HPDE6-E6E7 (cell line): ENCODE measurements around the gene ME1.
A peak's percentile ranks its signal among the peaks of the same experiment; 100 is the strongest.
"Not testable (repeated sequence)": the region's sequence is repeated elsewhere in the genome, so short reads cannot be mapped to it uniquely, and the experiment has no call there.

Experiments used
- DNase-seq: peaks from one replicate; pipeline ENCODE4 v3.0.0; 2011; ENCODE audit warnings: missing footprints; ENCODE audit errors: extremely low spot score

The ME1 gene

GRCh38 chr6:83431545-83432155, 799 bp upstream of the ME1 start:
- DNase-seq, result no peak

- no peak for DNase-seq
Observed at GRCh38 chr6:83429857-83430610, 817 bp downstream of the ME1 start.

GRCh38 chr6:83429269-83429668, 1.6 kb downstream of the ME1 start:
- no peak for DNase-seq

DNA sequence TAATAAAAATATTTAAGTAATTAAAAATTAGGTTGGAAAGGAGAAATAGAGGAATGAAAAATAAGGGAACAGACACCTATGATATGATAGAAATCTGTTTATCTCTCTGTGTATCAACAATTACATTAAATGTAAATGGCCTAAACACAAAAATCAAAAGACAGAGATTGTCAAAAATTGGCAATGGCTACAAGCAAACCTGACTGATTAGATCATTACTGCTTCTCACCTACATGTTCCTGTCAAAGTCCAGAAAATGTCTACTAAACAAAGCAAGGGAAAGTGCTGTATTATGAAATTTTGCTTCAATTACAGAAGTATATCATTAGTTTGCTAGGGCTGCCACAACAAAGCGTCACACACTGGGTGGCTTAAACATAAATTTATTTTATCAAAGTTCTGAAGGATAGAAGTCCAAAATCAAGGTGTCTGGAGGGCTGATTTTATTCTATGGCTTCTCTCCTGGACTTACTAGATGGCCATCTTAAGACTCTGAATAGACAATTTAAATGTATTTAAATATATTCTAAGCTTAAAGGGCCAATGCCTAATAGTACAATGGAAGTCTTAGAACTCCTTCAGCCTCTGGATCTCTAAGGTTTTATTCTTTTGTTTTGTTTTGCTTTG, 6.3 kb downstream of the ME1 start:
- DNase-seq, result no peak

DNA sequence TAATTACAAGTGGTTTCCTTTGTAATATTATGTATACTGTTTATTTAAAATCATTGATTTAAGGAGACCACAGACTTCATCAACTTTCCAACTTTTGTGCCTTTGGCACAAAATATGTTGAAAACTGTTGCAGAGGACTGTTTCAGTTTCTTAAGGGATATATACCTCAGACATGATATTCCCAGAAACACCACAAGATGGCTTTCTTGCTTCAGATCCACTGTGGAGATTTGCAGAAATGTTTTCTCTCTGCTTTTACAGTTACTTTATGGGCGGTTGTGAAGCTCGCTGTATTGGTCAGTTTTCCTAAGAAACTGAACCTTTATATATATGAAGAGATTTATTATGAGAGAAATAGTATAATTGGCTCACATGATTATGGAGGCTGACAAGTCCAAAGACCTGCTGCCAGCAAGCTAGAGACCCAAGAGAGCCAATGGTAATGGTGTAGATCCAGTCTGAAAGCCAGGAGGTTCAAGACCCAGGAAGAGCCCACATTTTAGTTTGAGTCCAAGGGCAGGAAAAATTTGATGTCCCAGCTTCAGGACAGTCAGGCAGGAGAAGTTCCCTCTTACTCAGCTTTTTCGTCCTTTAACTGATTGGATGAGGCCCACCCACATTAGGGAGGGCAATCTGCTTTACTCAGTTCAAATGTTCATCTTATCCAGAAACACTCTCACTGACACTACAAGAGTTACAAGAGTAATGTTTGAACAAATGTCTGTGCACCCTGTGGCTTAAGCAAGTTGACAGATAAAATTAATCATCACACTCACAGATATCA, 12.8 kb downstream of the ME1 start:
- peak; percentile 45 for DNase-seq

DNA sequence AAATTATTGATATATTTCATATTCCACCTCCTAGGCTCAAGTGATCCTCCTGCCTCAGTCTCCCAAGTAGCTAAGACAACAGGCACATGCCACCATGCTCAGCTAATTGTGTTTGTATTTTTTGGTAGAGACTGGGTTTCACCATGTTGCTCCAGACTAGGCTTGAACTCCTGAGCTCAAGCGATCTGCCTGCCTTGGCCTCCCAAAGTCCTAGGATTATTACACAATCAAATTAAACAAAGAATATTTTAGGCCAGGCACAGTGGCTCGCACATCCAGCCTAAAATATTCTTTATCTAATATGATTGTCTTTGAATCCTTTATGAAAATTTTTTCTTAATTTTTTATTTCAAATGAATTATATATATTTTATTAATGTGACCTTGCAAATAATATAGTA, 17.8 kb downstream of the ME1 start:
- DNase-seq, result no peak

- DNase-seq, result no peak
Observed at GRCh38 chr6:83411731-83412130, 19.1 kb downstream of the ME1 start.

DNA sequence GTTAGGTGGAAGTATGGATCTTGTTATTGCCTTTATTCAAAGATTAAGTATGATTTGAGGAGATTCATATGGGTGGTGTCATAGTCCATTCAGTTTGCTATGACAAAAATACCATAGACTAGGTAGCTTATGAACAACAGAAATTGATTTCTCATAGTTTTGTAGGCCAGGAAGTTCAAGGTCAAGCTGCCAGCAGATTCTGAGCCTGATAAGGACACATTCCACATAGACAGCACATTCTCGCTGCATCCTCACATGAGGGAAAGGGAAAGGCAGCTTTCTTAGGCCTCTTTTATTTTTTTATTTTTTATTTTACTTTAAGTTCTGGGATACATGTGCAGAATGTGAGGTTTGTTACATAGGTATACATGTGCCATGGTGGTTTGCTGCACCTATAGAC, 27.7 kb downstream of the ME1 start:
- no peak for DNase-seq

DNA sequence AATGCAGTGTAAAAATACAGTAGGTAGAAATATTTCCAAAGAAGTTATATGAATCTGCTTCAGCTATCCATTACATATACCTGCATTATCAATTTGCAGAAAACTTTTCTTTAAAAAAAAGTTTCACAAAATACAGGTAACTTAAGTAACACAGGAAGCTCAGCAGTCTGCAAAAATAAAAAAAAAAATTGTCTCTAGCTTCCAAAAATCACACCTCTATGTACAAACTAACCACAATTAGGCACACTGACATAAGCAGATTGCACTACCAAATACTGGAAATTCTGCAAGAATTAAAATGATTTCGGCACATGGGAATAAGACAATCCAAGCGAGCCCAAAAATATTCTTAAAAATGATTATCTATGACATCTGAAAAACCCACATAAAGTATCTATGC, 41.2 kb downstream of the ME1 start:
- no peak for DNase-seq

DNA sequence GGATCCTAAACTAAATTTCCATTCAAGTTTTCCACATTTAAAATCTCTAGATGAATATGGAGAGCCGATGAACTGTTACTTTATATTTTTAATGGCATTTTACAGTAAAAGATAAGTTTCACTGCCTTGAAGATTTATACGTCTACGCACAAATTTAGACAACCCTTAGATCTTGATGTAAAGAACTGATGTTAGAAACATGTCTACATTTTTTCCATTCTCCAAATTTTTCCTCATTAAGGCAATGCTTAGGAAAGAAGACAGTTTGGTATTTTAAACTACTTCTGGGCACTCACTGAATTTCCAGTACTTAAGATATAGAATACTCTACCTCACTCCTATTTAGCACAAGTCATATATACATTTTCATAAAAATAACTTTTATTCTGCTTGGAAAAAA, 45.4 kb downstream of the ME1 start:
- no peak for DNase-seq

- no peak for DNase-seq
Observed at GRCh38 chr6:83384751-83385150, 46.1 kb downstream of the ME1 start.

GRCh38 chr6:83381949-83382348, 48.9 kb downstream of the ME1 start:
- no peak for DNase-seq

DNA sequence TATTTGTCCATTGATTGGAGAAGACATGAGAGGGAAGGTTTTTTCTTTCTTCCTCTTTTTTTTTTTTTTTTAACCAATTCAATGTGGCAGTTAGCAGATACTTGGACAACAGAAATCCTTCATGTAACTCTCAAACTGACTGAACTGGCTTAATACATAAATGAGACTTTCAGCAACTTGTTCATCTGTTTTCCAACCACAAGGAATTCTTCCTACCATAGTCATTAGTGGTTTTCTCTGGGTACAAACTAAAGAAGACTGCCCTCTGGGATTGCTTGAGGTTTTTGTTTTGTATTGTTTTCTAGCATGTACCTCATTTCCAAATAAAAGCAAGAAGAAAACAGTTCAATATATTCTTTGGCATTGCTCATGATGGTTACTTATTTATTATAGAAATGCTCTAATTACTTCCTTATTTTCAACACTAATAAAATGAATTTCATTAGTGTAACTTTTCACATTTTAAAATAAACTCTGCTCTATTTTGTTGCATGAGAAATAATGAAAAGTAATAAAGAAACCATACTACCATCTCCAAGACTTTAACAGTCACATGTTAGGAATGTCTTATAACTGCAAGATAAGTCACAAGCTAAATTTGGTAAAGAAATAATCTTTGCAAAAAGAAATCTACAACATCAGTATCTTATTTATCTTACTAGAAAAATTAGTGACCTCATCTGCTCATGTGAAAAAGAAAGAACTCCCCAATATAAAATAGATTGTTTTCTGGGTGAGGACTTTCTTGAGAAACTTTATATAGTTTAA, 52.0 kb downstream of the ME1 start:
- no peak for DNase-seq

- no peak for DNase-seq
Observed at GRCh38 chr6:83371423-83371822, 59.4 kb downstream of the ME1 start.

- no peak for DNase-seq
Observed at GRCh38 chr6:83370567-83370966, 60.3 kb downstream of the ME1 start.

DNA sequence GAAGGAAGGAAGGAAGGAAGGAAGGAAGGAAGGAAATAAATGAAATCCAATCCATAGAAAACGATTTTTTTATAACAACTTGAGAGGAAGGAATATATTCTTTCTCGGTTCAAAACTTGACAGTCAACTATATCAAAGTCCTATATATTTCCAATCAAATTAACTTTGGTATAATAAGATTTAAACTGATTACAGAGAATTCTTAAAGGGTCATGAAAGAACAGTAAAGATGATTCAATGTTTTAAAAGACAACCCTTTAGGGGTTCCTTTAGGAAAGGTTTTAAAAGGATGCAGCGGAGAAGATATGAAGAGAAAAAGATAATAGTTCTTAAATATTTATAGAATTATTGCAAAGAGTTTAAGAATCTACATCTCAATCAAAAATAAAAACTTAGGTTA, 61.2 kb downstream of the ME1 start:
- no peak for DNase-seq

DNA sequence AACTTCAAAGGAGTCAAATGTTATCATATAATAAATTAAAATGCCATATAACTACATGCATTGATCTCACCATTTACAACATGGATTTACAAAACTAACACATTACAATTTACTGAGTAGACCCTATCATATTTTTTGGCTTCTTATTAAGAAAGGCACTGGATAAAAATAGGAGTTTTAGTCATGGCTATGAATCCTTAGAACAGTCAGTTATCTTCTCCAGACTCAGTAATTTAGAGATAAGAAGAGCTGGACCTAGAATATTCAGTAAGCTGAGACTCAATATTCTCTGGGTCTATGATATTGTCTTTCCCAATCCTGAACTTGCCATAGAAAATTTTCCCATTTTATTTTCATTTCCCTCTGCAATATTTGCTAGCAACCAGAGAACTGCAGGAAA, 62.3 kb downstream of the ME1 start:
- no peak for DNase-seq

DNA sequence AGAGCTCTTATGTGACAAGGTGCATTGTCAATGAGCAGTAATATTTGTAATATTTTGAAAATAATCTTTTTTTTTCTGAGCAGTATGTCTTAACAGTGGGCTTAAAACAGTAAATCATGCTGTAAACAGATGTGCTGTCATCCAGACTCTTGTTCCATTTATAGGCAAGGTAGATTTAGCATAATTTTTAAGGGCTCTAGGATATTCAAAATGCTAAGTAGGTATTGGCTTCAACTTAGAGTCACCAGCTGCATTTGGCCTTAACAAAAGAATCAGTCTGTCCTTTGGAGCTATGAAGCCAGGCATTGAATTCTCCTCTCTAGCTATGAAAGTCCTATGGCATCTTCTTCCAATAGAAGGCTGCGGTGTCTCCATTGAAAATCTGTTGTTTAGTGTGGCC, 63.7 kb downstream of the ME1 start:
- DNase-seq, result no peak

GRCh38 chr6:83365931-83366330, 64.9 kb downstream of the ME1 start:
- no peak for DNase-seq

GRCh38 chr6:83362349-83362748, 68.5 kb downstream of the ME1 start:
- DNase-seq, result not testable (repeated sequence)

DNA sequence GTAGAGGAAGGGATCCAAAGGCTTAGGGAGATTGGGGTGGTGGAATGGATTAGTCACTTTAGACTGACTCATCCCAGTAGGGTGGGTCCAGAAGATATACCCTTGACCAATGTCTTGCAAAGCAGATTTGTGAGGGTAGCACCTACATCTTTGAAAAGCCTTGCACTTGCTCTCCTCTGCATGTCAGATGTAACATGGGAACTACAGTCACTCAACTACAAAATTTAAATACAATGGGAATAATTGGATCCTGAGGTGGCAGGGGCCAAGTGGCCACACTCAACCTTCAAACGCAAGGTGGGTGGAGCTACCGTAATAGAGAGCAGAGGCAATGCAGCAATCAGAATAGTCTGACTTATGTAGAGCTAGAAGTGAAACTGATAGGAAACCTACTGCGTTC, 71.2 kb downstream of the ME1 start:
- DNase-seq, result no peak

DNA sequence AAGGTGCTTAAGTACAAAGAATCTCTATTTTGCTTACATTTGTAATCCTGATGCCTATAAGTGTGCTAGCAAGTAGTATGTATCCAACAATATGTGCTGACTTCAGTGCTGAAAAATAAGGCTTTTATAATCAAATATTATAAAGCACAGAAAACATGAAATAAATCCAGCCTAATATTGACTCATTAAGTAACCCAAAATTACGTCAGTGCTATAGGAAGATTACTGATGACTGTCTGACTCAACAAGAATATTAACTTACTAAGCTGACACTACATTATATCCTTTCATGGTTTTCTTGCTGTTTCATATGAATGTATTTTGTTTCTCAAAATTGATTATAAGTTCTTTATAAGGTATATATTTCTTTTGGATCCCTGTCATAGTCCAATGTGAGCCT, 76.1 kb downstream of the ME1 start:
- DNase-seq, result no peak
